ENCODE results near the gene NEDD9.

The NEDD9 gene

GRCh38 chr6:11168091-11168635 lies 64.3 kb downstream of the NEDD9 start:
- no peak for DNase-seq

DNA sequence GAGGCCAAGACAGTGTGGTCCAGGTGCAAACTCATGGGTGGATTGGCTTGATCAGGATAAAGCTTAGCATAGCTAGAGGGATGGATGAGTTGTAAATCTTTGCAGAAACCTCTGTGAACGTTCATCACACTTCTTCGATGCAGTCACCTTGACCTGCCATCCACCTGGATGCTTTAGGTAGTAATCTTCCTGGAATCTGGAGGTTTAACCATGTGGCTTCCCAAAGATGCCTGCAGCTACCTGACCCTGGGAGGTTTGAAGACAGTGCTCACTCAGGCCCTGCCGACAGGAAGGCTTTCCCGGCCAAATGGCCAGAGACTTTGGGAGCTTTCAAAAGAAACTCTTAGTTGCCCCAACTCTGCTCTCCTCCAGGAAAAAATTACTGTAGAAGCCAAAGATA lies 65.5 kb downstream of the NEDD9 start:
- DNase-seq: no peak

DNA sequence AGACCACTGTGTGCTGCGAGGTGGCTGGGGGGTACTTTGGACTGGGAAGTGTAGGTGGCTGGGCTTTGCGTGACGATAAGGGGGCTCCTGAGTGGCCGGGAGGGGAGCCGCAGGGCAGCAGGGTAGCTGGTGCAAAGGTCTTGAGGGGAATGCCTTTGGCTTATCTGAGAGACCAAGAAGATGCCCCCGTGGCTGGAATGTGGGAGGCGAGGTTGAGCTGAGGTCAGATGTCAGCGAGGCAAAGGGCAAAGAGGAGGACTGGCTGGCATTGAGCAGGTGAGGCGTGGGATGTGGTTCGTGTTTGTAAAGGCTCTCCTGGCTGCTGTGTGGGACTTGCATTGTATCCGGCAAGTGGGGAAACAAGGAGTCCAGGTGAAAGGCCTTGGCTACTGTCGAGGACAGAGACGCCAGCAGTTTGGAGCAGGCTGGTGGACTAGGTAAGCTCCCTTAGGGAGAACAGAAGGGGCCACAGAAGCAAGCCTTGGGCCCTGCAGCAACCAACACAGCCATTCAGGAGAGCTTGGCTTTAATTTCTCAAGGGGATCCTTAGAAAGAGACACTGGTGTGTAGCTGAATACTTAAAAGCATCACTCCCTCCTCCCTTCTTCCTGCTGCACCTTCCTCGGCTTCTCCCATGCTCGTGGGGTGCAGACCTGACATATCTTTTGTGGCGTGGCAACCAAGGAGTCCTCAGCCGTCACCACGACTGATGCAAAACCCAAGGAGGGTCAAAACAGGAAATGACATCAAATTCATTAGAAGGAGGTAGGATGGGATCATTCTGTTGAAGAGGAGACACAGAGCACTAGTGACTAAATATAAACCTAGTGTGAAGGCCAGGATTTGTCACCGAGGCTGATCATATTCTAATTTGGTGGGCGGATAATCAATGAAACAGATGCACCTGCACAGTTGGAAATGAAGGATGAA lies 67.5 kb downstream of the NEDD9 start:
- DNase-seq: no peak

- DNase-seq: no peak
Measured at GRCh38 chr6:11163932-11164331, 68.5 kb downstream of the NEDD9 start.

DNA sequence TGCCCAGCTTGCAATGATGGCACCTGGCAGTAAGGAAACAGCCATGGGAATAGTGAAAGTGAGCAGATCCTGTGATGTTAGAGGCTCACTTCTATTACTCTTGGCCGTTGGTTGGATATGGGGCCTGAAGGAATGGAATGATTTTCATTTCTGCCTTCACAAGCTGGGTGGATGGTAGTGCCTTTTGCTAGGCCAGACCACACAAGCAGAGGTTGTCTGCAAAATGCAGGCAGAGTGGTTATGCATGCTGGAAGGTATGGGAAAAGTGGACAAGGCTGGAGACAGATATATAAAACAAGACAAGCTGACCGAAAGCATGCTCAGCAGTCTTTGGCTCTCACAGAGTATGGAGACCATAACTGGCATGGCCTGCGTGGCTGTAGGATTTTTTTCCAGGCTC lies 70.2 kb downstream of the NEDD9 start:
- DNase-seq: no peak

- no peak for DNase-seq
Measured at GRCh38 chr6:11161031-11161956, 71.2 kb downstream of the NEDD9 start.

DNA sequence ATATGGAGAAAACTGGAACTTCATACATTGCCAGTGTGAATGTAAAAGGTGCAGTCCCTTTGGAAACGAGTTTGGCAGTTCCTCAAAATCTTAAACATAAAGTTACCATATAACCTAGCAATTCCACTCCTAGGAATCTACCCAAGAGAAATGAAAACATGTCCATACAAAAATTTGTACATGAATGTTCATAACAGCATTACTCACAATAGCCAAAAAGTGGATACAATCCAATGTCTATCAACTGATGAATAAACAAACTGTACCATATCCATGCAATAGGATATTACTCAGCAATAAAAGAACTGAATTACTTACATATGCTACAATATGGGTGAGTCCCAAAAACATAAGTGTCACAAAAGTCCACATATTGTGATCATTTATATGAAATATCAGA lies 72.3 kb downstream of the NEDD9 start:
- no peak for DNase-seq

GRCh38 chr6:11155589-11155988 lies 76.9 kb downstream of the NEDD9 start:
- DNase-seq: no peak

DNA sequence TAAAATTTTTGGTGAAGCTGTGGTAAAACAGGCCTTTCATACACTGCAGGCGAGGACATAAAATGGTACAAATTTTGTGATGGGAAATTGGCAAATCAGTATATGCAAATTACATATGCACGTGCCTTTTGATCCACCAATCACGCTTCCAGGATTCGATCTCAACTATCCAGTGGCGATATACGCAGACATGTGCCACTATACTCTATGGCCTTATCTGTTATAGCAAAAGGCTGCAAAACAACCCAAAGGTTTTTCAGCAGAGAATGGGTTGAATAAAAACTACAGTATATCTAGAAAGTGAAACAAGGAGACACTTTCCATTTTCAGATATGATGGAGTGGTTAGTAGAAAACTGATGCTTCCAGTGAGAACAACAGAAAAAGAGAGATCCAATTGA lies 79.0 kb downstream of the NEDD9 start:
- DNase-seq: no peak

- DNase-seq: no peak
Measured at GRCh38 chr6:11152581-11152980, 79.9 kb downstream of the NEDD9 start.

DNA sequence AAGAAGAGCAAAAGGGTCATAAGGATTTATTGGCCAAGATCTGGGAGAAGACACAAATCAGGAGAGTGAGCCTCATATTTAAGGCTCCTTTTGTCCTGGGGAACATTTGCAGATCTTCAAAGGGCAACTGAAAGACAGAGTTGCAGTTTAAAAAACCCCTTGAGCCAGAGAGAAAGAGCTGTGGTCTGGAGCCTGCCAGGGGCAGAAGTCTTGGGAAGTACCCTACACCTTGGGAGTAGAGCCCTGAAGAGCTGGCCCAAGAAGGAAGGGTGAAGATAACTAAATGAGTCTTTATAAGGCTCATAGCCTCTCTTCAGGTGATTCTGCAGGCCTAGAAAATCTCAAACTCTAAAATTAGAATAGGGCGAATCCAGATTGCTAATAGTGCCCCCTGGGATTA lies 81.0 kb downstream of the NEDD9 start:
- DNase-seq: no peak

DNA sequence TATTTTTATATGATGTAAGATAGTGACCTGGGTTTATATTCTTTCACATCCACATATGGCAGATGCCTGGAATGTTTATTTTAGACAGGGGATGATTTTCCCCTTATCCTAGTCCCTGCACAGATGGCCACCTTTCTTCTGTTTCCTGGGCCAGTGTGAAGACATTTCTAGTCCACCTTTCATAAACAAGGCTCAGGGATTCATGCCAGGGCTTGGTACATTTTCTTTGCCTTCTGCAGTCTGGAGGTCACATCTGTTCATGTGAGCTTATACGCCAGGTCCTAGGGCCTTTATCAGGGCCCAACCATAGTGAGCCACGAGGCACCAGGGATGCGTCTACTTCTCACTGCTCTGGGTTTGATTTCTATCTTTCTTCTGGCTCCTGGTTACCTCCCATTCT lies 82.9 kb downstream of the NEDD9 start:
- DNase-seq: no peak

GRCh38 chr6:11146117-11146826 lies 86.2 kb downstream of the NEDD9 start:
- DNase-seq: no peak

DNA sequence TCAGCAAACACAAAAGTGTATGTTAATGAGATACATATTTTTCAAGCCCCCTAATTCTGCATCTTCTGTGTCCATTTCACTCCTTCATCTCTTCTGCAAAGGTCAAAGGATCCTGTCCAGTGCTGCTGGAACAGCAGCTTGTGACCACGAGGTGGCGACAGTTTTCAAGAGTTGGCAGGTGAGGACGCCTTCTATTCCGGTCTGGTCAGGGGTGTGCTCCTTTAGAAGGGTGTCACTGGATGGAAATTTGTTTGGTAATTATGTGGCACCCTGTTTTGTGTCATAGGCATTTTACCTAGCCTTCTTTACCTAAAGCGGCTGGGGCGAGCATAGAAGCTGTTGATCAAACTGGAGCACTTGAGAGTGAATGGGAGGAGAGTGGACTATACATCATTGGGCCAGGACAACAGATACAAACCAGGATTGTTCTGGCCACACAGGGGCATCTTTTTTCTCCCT lies 88.0 kb downstream of the NEDD9 start:
- peak; percentile 80 to 84 for DNase-seq

DNA sequence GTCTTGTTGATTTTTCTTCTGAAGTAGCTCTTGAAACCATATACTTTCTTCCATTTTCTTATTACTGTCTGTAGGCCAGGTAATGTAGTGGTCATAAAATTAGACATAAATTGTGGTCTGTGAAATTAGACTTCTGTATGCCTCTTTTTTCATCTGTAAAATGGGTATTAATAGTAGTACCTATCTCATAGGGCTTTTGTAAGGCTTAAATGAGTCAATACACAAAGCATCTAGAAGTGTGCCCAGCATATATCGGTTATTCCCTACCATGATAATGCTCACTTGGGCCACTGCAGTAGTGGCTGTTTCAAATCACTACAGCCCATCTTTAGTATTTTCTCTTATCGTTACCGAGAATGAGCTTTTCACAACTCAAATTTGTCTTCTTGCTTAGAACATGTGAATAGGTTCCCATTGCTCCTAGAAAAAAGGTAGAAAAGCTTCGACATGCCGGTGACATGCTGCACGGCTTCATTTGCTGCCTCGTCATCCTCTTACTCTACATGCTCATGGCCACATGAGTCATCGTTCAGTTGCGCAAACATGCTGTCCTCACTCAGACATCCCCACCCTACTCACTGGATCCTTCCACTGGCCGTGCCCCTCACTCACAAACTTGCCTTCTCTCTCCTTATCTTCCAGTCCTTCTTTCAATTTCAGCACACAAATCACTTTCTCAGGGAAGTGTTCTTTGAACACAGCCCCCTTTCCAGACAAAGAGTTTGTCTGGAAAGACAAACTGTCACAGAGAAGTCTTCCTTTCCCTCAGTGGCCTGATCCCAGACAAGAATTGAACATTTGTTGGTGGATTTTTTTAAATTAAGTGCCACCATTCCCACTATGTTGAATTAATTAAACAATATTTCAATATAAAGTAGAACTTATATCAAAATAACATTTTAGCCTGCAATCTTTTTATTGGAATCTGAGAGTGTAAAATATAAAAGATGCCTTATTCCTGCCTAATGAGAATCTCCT lies 88.8 kb downstream of the NEDD9 start:
- peak in 1 of 2 experiments; percentile 18 for DNase-seq

DNA sequence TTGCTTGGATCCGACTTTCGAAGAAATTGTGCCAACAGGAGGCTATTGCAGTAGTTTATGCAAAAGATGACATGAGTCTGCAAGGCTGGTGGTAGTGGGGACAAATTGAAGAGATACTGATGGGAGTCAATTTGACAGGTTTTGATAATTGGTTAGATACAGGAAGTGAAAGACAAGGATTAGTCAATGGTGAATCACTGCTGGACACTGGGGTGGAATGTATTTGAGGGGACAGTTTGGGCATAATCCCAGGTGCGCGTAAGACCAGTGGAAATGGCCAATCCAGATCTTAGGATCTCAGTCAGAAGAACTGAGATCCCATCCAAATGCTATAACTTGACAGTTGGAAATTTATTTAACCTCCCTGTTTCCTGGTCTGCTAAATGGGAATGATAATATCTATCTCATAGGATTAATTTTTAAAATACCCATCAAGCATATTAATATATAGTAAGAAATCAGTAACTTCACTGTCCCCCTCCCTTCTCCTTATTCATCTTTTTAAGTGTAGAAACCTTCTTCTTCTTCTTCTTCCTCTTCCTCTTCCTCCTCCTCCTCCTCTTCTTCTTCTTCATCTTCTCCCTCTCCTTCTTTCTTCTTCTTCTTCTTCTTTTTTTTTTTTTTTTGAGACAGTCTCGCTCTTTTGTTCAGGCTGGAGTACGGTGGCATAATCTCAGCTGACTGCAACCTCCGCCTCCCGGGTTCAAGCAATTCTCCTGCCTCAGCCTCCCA lies 90.0 kb downstream of the NEDD9 start:
- no peak for DNase-seq

DNA sequence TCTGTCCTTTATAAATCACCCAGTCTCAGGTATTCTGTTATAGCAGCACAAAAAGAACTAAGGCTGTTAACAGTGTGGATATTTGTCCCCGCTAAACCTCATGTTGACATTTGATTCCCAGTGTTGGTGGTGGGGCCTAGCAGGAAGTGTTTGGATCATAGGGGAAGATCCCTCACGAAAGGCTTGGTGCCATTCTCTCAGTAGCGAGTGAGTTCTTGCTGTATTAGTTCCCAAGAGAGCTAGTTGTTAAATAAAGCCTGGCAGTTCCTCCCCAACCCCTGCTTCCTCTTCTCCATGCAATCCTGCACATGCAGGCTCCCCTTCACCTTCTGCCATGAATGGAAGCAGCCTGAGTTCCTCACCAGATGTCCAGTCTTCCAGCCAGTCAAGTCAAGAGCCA lies 91.2 kb downstream of the NEDD9 start:
- no peak for DNase-seq

DNA sequence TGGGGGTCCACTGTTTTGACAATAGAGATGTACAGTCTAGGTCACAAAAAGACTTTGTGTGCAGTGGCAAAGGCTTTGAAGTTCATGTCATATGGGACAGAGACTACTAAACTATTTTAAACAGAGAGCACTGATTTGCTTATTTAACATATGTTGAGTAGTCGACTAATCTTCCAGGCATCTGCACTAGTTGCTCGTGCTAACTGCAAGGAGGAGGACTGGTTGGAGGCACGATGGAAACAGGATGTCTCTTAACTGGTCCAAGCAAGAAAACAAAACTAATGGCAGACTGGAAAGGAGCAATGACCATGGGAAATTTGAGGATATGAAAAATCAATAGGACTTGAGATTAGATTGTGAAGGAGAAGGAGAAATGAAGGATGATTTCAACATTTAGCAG lies 92.4 kb downstream of the NEDD9 start:
- no peak for DNase-seq

DNA sequence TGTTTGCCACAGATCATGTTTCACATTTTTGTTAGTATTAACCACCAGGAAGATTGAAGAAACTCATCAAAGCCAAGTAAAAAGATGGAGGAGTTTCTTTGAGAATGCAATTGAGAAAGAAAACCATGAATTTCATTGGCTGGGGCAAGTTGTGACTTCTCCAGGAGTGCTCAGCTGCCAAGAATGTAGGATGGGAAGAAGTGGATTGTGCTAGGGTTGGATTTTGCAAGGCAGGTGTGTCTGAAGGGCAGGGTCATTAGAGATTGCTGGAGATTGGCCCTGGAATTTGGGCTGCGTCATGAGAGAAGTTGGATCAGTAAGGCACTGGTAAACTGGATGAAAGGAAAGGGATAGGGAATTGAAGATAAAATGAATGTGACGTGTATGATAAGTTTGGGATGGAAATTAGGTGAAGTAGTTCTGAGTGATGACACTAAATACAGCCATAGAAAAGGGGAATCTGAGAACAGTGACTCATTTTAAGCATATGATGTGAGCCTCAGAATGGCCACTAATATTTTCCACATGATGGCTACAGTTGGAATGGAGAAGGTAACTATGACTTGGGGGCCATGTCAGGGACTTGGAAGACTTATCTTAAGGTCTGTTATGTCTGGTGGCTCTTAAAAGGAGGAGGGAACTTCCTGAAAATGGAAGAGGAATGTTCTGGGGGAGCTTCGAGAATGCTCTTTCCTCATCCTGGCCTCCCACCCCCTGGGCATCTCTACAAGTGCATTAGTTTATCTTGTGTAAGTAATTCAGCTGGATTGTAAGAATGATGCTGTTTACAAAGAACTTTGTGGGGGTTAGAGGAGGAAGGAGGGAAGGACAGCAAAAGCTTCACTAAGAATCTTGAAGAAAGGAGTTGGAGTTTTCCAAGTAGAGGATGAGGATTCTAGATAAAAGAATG lies 93.2 kb downstream of the NEDD9 start:
- no peak for DNase-seq

DNA sequence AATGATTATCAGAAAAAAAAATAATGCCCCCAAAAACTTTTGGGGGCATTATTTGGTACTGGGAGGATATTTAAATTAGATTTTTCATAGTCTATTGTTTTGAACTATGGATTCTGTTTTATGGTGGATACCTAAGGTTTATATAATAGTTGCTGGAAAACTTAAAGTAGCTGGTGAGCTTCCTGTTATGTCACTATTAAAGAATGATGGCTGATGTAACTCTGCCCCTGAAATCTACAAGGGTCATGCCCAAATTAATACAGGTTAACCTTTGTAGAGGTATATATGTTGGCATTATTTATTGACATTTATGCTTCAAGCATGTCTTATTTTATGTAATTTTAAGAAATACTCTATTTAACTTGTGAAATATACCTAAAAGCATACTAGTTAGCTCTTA lies 95.7 kb downstream of the NEDD9 start:
- DNase-seq: no peak
